GM12892 (cell line): ENCODE data around the gene NAA16.

Experiments used
- POLR2A ChIP-seq: IDR thresholded peaks from 2 replicates; pipeline ENCODE4 v1.6.1; 2011; ENCODE audit warnings: low read depth, low read length, control low read depth
- POLR2AphosphoS5 ChIP-seq: IDR thresholded peaks from 2 replicates; pipeline ENCODE4 v1.6.1; 2011; ENCODE audit warnings: low read depth, low read length, control low read depth

GRCh38 chr13:41426047-41426446 is 115.0 kb downstream of the NAA16 start:
- no peak for TF ChIP-seq POLR2AphosphoS5
- TF ChIP-seq POLR2A = no peak
